T-helper 2 cell treated with Interferon-gamma antibody and Interleukin-4, amounts not matched to agents 5 μg/mL and 100 μg/mL, for 36 hours (primary cell): Measurements from ENCODE around the gene WDR44.

Experiments
- DNase-seq: peaks from one replicate; pipeline ENCODE4 v3.0.0; 2021; ENCODE audit warnings: low spot score
- H3K27ac Mint-ChIP-seq: one replicate; pipeline ENCODE4 v1.8.0; 2021; ENCODE audit warnings: mild to moderate bottlenecking, mixed read lengths
- H3K27me3 Mint-ChIP-seq: one replicate; pipeline ENCODE4 v1.8.0; 2021; ENCODE audit warnings: low read depth, mixed read lengths
- H3K36me3 Mint-ChIP-seq: one replicate; pipeline ENCODE4 v1.8.0; 2021; ENCODE audit warnings: low read depth, mixed read lengths
- H3K4me1 Mint-ChIP-seq: one replicate; pipeline ENCODE4 v1.8.0; 2021; ENCODE audit warnings: low read depth, mixed read lengths
- H3K4me3 Mint-ChIP-seq: one replicate; pipeline ENCODE4 v1.8.0; 2022; ENCODE audit warnings: mild to moderate bottlenecking, moderate library complexity, mixed read lengths
- H3K9me3 Mint-ChIP-seq: one replicate; pipeline ENCODE4 v1.8.0; 2021; ENCODE audit warnings: mixed read lengths

WDR44 gene

DNA sequence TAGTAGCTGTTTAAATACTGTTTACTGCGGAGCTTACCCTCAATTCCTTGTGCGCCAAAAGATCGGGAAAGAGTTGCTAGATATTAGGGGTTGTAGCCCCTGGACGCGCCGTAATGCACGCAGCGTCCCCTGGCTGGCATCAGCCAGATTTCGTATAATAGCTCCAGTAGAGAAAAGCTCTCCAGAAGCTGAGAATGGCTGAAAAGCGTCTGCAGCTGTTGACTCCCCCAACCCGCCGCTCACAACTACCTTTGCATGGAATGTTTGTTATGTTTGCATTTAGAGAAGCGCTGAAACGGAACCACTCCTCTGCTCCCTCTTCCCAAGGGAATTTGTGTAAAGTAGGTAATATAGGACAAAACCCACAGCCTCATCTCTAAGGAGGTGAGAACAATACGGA lies 153.4 kb downstream of the WDR44 start:
- peak overlapping the region; percentile 20 for H3K4me3 Mint-ChIP-seq
- no peaks in the 10 kb centered on the region for H3K27me3 Mint-ChIP-seq
- peaks cover 46% of the 10 kb centered on the region for H3K4me1 Mint-ChIP-seq
- DNase-seq = no peak
- H3K9me3 Mint-ChIP-seq = no peaks in the 10 kb centered on the region
- no peak overlapping the region for H3K27ac Mint-ChIP-seq
- peaks cover 30% of the 10 kb centered on the region for H3K36me3 Mint-ChIP-seq
